ENCODE measurements around the gene LHX3.
A peak's percentile ranks its signal among the peaks of the same experiment; 100 is the strongest.

Gene LHX3

DNA sequence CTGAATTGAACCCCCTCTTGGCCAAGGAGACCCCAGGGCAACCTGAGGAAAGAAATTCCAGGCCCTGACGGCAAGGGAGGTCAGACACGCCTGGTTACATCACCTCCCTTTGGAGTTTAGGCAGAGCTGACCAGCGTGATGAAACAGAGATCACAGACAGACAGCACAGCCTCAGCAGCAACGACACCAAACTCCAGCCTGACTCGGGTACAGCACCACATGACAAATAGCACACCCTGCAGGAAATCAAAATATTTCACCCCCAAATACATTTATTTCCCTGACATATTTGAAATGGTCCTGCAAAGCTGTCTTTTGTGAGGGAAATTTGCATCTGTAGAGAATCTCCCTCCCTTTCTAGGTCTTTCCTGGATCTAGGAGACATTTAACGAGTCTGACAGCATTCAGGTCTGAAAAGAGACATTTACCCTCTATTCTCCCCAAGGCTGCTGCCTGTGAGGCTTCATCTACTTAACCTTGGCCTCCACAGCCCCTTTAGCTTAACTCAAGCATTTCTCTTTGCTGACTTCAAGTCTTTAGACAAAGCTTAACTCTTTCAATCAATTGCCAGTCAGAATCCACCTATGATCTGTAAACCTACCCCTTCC is 38.1 kb upstream of the LHX3 start:
- H3K4me3 ChIP-seq (ENCODE audit: low read depth, low read length): no peak overlapping the region
- no peak overlapping the region for H3K27ac ChIP-seq
- no peak for DNase-seq

GRCh38 chr9:136242248-136242647 is 37.3 kb upstream of the LHX3 start:
- TF ChIP-seq, protein P1, sequence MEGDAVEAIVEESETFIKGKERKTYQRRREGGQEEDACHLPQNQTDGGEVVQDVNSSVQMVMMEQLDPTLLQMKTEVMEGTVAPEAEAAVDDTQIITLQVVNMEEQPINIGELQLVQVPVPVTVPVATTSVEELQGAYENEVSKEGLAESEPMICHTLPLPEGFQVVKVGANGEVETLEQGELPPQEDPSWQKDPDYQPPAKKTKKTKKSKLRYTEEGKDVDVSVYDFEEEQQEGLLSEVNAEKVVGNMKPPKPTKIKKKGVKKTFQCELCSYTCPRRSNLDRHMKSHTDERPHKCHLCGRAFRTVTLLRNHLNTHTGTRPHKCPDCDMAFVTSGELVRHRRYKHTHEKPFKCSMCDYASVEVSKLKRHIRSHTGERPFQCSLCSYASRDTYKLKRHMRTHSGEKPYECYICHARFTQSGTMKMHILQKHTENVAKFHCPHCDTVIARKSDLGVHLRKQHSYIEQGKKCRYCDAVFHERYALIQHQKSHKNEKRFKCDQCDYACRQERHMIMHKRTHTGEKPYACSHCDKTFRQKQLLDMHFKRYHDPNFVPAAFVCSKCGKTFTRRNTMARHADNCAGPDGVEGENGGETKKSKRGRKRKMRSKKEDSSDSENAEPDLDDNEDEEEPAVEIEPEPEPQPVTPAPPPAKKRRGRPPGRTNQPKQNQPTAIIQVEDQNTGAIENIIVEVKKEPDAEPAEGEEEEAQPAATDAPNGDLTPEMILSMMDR (IDR thresholded peaks at IDR 0.05; ENCODE audit: low read depth, low read length, missing control alignments): no peak
- H3K27ac ChIP-seq: no peak overlapping the region
- no peak for DNase-seq
- no peak overlapping the region for H3K4me3 ChIP-seq (ENCODE audit: low read depth, low read length)
- H3K36me3 ChIP-seq (replicated peaks): no peaks in the 10 kb centered on the region
- peaks cover 6% of the 10 kb centered on the region for H3K27me3 ChIP-seq (replicated peaks)
- in situ Hi-C loops (cut with HindIII; ENCODE audit: low pct_ligation_motif_present, low sequenced_read_pairs): no loop called here

More for the DNA sequence above, 38.1 kb upstream of the LHX3 start:
- no peaks in the 10 kb centered on the region for H3K36me3 ChIP-seq (replicated peaks)
- TF ChIP-seq, protein P1 (IDR thresholded peaks at IDR 0.05; ENCODE audit: low read depth, low read length, missing control alignments): peak; percentile 21
- in situ Hi-C loops (cut with HindIII; ENCODE audit: low pct_ligation_motif_present, low sequenced_read_pairs): no loop called here
- peaks cover 10% of the 10 kb centered on the region for H3K27me3 ChIP-seq (replicated peaks)

DNA sequence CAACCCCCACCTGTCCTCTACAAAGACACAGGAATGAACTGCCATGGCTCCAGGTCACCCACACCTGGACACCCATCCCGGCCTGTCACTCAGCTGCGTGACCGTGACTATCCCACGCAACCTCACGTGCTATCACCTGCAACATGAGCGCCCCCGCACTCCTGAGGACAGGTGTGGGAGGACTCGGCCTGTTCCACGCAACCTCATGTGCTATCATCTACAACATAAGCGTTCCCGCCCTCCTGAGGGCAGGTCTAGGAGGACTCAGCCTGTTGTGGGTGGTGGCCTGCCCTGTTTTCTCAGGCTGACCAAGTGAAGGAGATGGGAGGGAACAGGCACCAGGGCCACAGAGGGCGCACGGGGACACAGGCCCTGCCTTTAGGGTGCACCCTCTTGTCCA is 36.6 kb upstream of the LHX3 start:
- Histone ChIP-seq H3K27ac (no peak overlapping the region), H3K27me3 (replicated peaks) (peaks cover under 1% of the 10 kb centered on the region), H3K4me3 (ENCODE audit: low read depth, low read length) (no peak overlapping the region), H3K36me3 (replicated peaks) (no peaks in the 10 kb centered on the region)
- in situ Hi-C loops (cut with HindIII; ENCODE audit: low pct_ligation_motif_present, low sequenced_read_pairs): no loop called here
- TF ChIP-seq, protein P1 (IDR thresholded peaks at IDR 0.05; ENCODE audit: low read depth, low read length, missing control alignments): no peak
- DNase-seq: no peak

DNA sequence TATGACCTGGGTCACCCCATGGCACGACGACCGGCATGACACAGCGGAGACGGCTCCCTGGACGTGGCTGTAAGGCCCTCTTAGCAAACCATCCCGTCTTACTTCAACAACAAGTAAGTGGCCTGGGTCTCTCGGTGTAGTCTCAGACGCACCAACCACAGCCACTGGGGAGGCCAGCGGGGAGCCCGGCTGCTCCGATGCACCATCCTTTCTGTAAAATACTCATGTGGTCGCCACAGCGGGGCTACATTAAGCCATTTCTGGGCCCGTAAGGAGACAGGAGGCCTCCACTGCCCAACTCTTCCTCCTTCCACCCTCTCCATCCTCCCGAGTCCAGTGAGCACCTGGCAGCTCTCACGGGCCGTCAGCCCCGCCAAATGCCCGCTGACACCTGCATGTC is 36.0 kb upstream of the LHX3 start:
- no peak for DNase-seq
- H3K27ac ChIP-seq: no peak overlapping the region
- in situ Hi-C loops (cut with HindIII; ENCODE audit: low pct_ligation_motif_present, low sequenced_read_pairs): no loop called here
- no peaks in the 10 kb centered on the region for H3K27me3 ChIP-seq (replicated peaks)
- H3K36me3 ChIP-seq (replicated peaks): peaks cover 5% of the 10 kb centered on the region
- H3K4me3 ChIP-seq (ENCODE audit: low read depth, low read length): no peak overlapping the region
- TF ChIP-seq, protein P1 (IDR thresholded peaks at IDR 0.05; ENCODE audit: low read depth, low read length, missing control alignments): no peak

DNA sequence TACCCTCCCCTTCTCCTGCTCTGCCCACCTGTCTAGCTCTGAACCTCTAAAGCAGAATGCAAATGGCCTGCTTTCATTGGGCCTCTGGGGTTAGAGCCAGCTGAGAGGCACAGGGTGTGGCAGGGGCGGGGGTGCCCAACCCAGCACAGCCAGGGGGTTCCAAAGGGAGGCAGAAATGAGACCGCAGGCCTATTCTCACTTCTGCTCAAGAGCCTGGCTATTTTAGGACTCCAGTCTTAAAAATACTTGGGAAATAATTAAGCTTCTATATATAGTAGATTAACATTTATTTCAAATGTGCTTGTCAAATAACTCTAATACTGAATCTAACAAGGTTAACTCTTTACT is 35.0 kb upstream of the LHX3 start:
- no peak overlapping the region for H3K4me3 ChIP-seq (ENCODE audit: low read depth, low read length)
- DNase-seq: no peak
- in situ Hi-C loops (cut with HindIII; ENCODE audit: low pct_ligation_motif_present, low sequenced_read_pairs): no loop called here
- no peak overlapping the region for H3K27ac ChIP-seq
- TF ChIP-seq, protein P1 (IDR thresholded peaks at IDR 0.05; ENCODE audit: low read depth, low read length, missing control alignments): no peak
- peaks cover 7% of the 10 kb centered on the region for H3K36me3 ChIP-seq (replicated peaks)
- no peaks in the 10 kb centered on the region for H3K27me3 ChIP-seq (replicated peaks)
